IMR-90 (cell line): ENCODE data around the gene USF1.

ENCODE experiments used
- CEBPB ChIP-seq: IDR thresholded peaks from 2 replicates; pipeline ENCODE4 v1.6.1; 2012; ENCODE audit warnings: low read depth, low read length, improper control_type of control experiment
- CTCF ChIP-seq: conservative IDR thresholded peaks from 2 replicates; pipeline ENCODE4 v1.5.1; 2012; ENCODE audit warnings: mild to moderate bottlenecking, low read depth, low read length, improper control_type of control experiment
- MAFK ChIP-seq: IDR thresholded peaks from 2 replicates; pipeline ENCODE4 v1.6.1; 2012; ENCODE audit warnings: low read depth, low read length, improper control_type of control experiment
- MAZ ChIP-seq: IDR thresholded peaks from 2 replicates; pipeline ENCODE4 v1.6.1; 2012; ENCODE audit warnings: low read depth, mild to moderate bottlenecking, low read length, improper control_type of control experiment, moderate library complexity, borderline replicate concordance
- POLR2A ChIP-seq: IDR thresholded peaks from 2 replicates; pipeline ENCODE4 v1.6.1; 2012; ENCODE audit warnings: mild to moderate bottlenecking, low read depth, low read length
- RAD21 ChIP-seq: IDR thresholded peaks from 2 replicates; pipeline ENCODE4 v1.6.1; 2012; ENCODE audit warnings: low read length, improper control_type of control experiment
- RCOR1 ChIP-seq: IDR thresholded peaks from 2 replicates; pipeline ENCODE4 v1.6.1; 2012; ENCODE audit warnings: mild to moderate bottlenecking, low read length, improper control_type of control experiment; ENCODE audit not compliant: insufficient replicate concordance
- RFX5 ChIP-seq: IDR thresholded peaks from 2 replicates; pipeline ENCODE4 v1.8.0; 2012; ENCODE audit warnings: low read depth, mild to moderate bottlenecking, low read length, moderate library complexity
- SMC3 ChIP-seq: fragments of 150-350 bp; IDR thresholded peaks from 2 replicates; pipeline ENCODE4 v1.6.1; 2016; ENCODE audit warnings: low read depth, mild to moderate bottlenecking, antibody characterized with exemption, low read length, moderate library complexity

DNA sequence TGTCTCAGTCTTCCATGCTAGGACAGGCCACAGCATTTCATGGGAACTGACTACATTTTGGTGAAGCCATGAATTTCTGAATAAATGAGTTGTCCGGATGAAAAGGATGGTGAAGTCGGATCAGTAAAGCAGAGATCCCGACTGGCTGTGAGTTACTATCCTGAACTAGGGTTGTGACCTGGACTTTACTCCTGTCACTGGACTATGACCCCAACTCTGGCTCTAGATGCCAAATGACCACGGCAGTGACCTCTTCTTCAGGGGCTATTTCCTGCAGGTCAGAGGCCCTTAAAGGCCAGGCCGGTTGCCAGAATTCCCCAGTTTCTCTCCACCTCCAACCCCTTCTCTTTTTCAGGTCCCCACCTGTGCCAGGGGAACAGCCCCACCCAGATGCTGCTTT lies 45.3 kb upstream of the USF1 start:
- no peak for TF ChIP-seq RFX5
- TF ChIP-seq CTCF, result no peak
- no peak for TF ChIP-seq CEBPB
- no peak for TF ChIP-seq POLR2A
- TF ChIP-seq RCOR1, result no peak
- no peak for TF ChIP-seq RAD21
- no peak for TF ChIP-seq MAZ
- no peak for TF ChIP-seq SMC3
- TF ChIP-seq MAFK, result no peak
